ENCODE results near the gene TTC3. TPM values are rescaled to one million over a fixed set of nuclear protein-coding genes. Genes with fewer than 3 reads are reported as not detected.

TTC3 gene
- polyA plus RNA-seq, 4 donors, result 18.6 to 106 (median 29.0) TPM

DNA sequence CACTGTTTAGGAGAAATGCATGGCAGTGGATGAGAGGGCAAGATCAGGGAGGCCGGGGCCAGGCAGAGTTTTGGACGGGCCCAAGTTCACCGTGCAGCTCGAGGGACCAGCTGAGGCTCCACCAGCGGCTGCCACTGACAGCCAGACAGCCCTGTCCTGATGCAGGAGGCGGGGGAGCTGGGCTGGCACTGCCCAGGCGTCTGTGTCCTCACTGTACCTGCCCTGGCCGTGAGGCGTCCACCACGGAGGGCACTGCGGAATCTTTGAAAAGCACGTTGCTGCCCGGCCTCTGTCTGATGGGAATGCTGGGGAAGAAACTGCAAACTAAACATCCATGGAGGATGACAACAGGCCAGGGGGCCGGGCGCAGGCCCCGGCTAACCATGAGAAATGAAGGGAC, 158.6 kb downstream of the TTC3 start:
- no peak overlapping the region for H3K4me3 ChIP-seq (ENCODE audit: low read depth in 1 of 3, low read length in 3 of 3)
- DNase-seq, result no peak
- H3K27me3 ChIP-seq (ENCODE audit: control insufficient read depth in 3 of 3, insufficient read depth in 3 of 3, low read length in 3 of 3), result no peaks in the 10 kb centered on the region
- H3K27ac ChIP-seq (ENCODE audit: low read depth in 1 of 3, low read length in 2 of 3), result no peak overlapping the region
- H3K4me1 ChIP-seq (ENCODE audit: control insufficient read depth in 3 of 3, insufficient read depth in 2 of 3, low read depth in 1 of 3, low read length in 2 of 3), result no peaks in the 10 kb centered on the region
- WGBS, 3 donors, result 93 to 97% (median 96%) methylated on average over 15 to 16 of the region's 16 CpGs
- H3K9me3 ChIP-seq (ENCODE audit: control insufficient read depth in 2 of 2, insufficient read depth in 1 of 2, low read depth in 1 of 2, low read length in 1 of 2), result no peaks in the 10 kb centered on the region
- peaks cover 18 to 75% (median 22%) of the 10 kb centered on the region in 3 donors for H3K36me3 ChIP-seq (ENCODE audit: control insufficient read depth in 3 of 3, insufficient read depth in 2 of 3, low read depth in 1 of 3, low read length in 3 of 3)
- no peak for FAIRE-seq

DNA sequence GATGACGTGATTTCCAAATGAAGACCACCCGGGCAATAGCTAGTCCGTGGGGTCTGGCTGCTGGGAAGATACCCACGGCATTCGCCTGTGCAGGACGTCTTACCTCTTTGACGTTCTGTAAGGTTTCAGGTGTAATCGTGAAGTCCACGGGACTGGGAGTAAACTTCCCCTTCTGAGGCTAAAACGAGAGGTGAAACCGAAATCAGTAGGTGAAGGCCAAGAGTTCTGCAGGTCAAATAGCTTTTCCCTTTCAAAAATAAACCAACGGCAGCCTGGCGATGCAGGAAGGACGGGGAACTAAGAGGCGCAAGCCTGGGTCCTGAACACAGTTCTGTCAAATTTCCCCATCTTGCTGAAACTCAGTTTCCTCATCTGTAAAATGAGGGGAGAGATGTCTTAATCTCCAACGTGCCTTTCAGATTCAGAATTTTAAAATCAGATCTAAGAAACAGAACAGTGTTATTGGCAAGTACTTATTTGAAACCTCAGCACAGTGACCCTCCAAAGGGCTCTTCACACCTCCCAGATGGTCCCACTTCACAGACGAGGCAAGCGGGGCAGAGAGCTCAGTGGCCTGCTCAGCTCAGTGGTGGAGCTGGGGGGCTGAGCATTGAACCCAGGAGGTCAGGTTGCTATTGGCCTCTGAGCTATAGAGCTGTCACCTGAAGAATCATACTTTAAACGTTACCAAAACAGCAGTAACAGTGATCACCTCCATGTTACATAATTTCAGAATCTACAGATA, 159.4 kb downstream of the TTC3 start:
- Histone ChIP-seq H3K27ac (ENCODE audit: low read depth in 1 of 3, low read length in 2 of 3) (no peak overlapping the region), H3K4me3 (ENCODE audit: low read depth in 1 of 3, low read length in 3 of 3) (no peak overlapping the region), H3K4me1 (ENCODE audit: control insufficient read depth in 3 of 3, insufficient read depth in 2 of 3, low read depth in 1 of 3, low read length in 2 of 3) (no peaks in the 10 kb centered on the region), H3K36me3 (ENCODE audit: control insufficient read depth in 3 of 3, insufficient read depth in 2 of 3, low read depth in 1 of 3, low read length in 3 of 3) (peaks cover 18 to 72% (median 22%) of the 10 kb centered on the region in 3 donors), H3K27me3 (ENCODE audit: control insufficient read depth in 3 of 3, insufficient read depth in 3 of 3, low read length in 3 of 3) (no peaks in the 10 kb centered on the region), H3K9me3 (ENCODE audit: control insufficient read depth in 2 of 2, insufficient read depth in 1 of 2, low read depth in 1 of 2, low read length in 1 of 2) (no peaks in the 10 kb centered on the region)
- no peak for DNase-seq
- FAIRE-seq, result no peak
- 85 to 93% (median 90%) methylated on average over 19 of the region's 19 CpGs for WGBS, 3 donors

- DNase-seq (no peak), FAIRE-seq (no peak)
- Histone ChIP-seq H3K9me3 (ENCODE audit: control insufficient read depth in 2 of 2, insufficient read depth in 1 of 2, low read depth in 1 of 2, low read length in 1 of 2) (no peaks in the 10 kb centered on the region), H3K4me1 (ENCODE audit: control insufficient read depth in 3 of 3, insufficient read depth in 2 of 3, low read depth in 1 of 3, low read length in 2 of 3) (no peaks in the 10 kb centered on the region), H3K27me3 (ENCODE audit: control insufficient read depth in 3 of 3, insufficient read depth in 3 of 3, low read length in 3 of 3) (no peaks in the 10 kb centered on the region), H3K36me3 (ENCODE audit: control insufficient read depth in 3 of 3, insufficient read depth in 2 of 3, low read depth in 1 of 3, low read length in 3 of 3) (peaks cover 16 to 60% (median 19%) of the 10 kb centered on the region in 3 donors), H3K27ac (ENCODE audit: low read depth in 1 of 3, low read length in 2 of 3) (no peak overlapping the region), H3K4me3 (ENCODE audit: low read depth in 1 of 3, low read length in 3 of 3) (no peak overlapping the region)
- WGBS, 3 donors, result 54 to 85% (median 57%) methylated on average over 9 of the region's 9 CpGs
These were observed 160.6 kb downstream of the TTC3 start for GRCh38 chr21:37233551-37234146.

GRCh38 chr21:37237346-37237745, 164.3 kb downstream of the TTC3 start:
- FAIRE-seq, result no peak
- H3K27ac ChIP-seq (ENCODE audit: low read depth in 1 of 3, low read length in 2 of 3), result no peak overlapping the region
- H3K4me1 ChIP-seq (ENCODE audit: control insufficient read depth in 3 of 3, insufficient read depth in 2 of 3, low read depth in 1 of 3, low read length in 2 of 3), result no peaks in the 10 kb centered on the region
- no peaks in the 10 kb centered on the region for H3K27me3 ChIP-seq (ENCODE audit: control insufficient read depth in 3 of 3, insufficient read depth in 3 of 3, low read length in 3 of 3)
- peaks cover 8 to 50% (median 13%) of the 10 kb centered on the region in 3 donors for H3K36me3 ChIP-seq (ENCODE audit: control insufficient read depth in 3 of 3, insufficient read depth in 2 of 3, low read depth in 1 of 3, low read length in 3 of 3)
- no peak for DNase-seq
- H3K4me3 ChIP-seq (ENCODE audit: low read depth in 1 of 3, low read length in 3 of 3), result no peak overlapping the region
- 91 to 94% (median 91%) methylated on average over 2 of the region's 2 CpGs for WGBS, 3 donors
- H3K9me3 ChIP-seq (ENCODE audit: control insufficient read depth in 2 of 2, insufficient read depth in 1 of 2, low read depth in 1 of 2, low read length in 1 of 2), result no peaks in the 10 kb centered on the region

GRCh38 chr21:37237764-37238163, 164.7 kb downstream of the TTC3 start:
- H3K36me3 ChIP-seq (ENCODE audit: control insufficient read depth in 3 of 3, insufficient read depth in 2 of 3, low read depth in 1 of 3, low read length in 3 of 3), result peaks cover 6 to 46% (median 9%) of the 10 kb centered on the region in 3 donors
- no peak overlapping the region for H3K27ac ChIP-seq (ENCODE audit: low read depth in 1 of 3, low read length in 2 of 3)
- no peaks in the 10 kb centered on the region for H3K27me3 ChIP-seq (ENCODE audit: control insufficient read depth in 3 of 3, insufficient read depth in 3 of 3, low read length in 3 of 3)
- 58 to 69% (median 59%) methylated on average over 4 of the region's 4 CpGs for whole genome bisulfite sequencing, 3 donors
- no peak overlapping the region for H3K4me3 ChIP-seq (ENCODE audit: low read depth in 1 of 3, low read length in 3 of 3)
- no peak for DNase-seq
- no peaks in the 10 kb centered on the region for H3K4me1 ChIP-seq (ENCODE audit: control insufficient read depth in 3 of 3, insufficient read depth in 2 of 3, low read depth in 1 of 3, low read length in 2 of 3)
- no peaks in the 10 kb centered on the region for H3K9me3 ChIP-seq (ENCODE audit: control insufficient read depth in 2 of 2, insufficient read depth in 1 of 2, low read depth in 1 of 2, low read length in 1 of 2)
- no peak for FAIRE-seq

- no peak overlapping the region for H3K4me3 ChIP-seq (ENCODE audit: low read depth in 1 of 3, low read length in 3 of 3)
- no peaks in the 10 kb centered on the region for H3K9me3 ChIP-seq (ENCODE audit: control insufficient read depth in 2 of 2, insufficient read depth in 1 of 2, low read depth in 1 of 2, low read length in 1 of 2)
- 82 to 92% (median 86%) methylated on average over 8 of the region's 8 CpGs for WGBS, 3 donors
- H3K36me3 ChIP-seq (ENCODE audit: control insufficient read depth in 3 of 3, insufficient read depth in 2 of 3, low read depth in 1 of 3, low read length in 3 of 3), result peaks cover 2 to 36% (median 9%) of the 10 kb centered on the region in 3 donors
- no peak for DNase-seq
- H3K4me1 ChIP-seq (ENCODE audit: control insufficient read depth in 3 of 3, insufficient read depth in 2 of 3, low read depth in 1 of 3, low read length in 2 of 3), result no peaks in the 10 kb centered on the region
- no peak for FAIRE-seq
- no peaks in the 10 kb centered on the region for H3K27me3 ChIP-seq (ENCODE audit: control insufficient read depth in 3 of 3, insufficient read depth in 3 of 3, low read length in 3 of 3)
- no peak overlapping the region for H3K27ac ChIP-seq (ENCODE audit: low read depth in 1 of 3, low read length in 2 of 3)
These were observed 167.9 kb downstream of the TTC3 start for GRCh38 chr21:37240978-37241377.

GRCh38 chr21:37241426-37241825, 168.4 kb downstream of the TTC3 start:
- FAIRE-seq (no peak), DNase-seq (no peak)
- H3K4me1 ChIP-seq (ENCODE audit: control insufficient read depth in 3 of 3, insufficient read depth in 2 of 3, low read depth in 1 of 3, low read length in 2 of 3), result no peaks in the 10 kb centered on the region
- H3K27me3 ChIP-seq (ENCODE audit: control insufficient read depth in 3 of 3, insufficient read depth in 3 of 3, low read length in 3 of 3), result no peaks in the 10 kb centered on the region
- 78 to 87% (median 79%) methylated on average over 7 of the region's 7 CpGs for WGBS, 3 donors
- peaks cover 2 to 34% (median 9%) of the 10 kb centered on the region in 3 donors for H3K36me3 ChIP-seq (ENCODE audit: control insufficient read depth in 3 of 3, insufficient read depth in 2 of 3, low read depth in 1 of 3, low read length in 3 of 3)
- no peak overlapping the region for H3K4me3 ChIP-seq (ENCODE audit: low read depth in 1 of 3, low read length in 3 of 3)
- H3K9me3 ChIP-seq (ENCODE audit: control insufficient read depth in 2 of 2, insufficient read depth in 1 of 2, low read depth in 1 of 2, low read length in 1 of 2), result no peaks in the 10 kb centered on the region
- no peak overlapping the region for H3K27ac ChIP-seq (ENCODE audit: low read depth in 1 of 3, low read length in 2 of 3)

DNA sequence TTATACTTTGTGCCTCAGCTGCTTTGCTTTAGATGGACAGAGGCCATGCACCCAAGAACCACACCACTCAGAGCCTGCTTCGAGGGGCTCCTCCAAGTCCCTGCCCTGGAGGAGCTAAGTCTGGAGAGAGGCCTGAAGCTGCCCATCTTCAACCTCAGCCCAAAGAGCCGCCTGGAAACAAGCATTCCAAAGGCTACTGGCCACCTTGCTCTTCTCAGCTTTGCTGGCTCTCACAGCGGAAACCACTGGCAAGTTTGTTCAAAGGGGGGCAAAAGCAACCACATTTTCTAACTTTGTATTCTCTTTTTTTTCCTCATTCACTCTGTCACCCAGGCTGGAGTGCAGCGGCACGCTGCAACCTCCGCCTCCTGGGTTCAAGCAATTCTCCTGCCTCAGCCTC, 170.9 kb downstream of the TTC3 start:
- H3K36me3 ChIP-seq (ENCODE audit: control insufficient read depth in 3 of 3, insufficient read depth in 2 of 3, low read depth in 1 of 3, low read length in 3 of 3), result peaks cover 0 to 27% (median 5%) of the 10 kb centered on the region in 3 donors
- H3K27me3 ChIP-seq (ENCODE audit: control insufficient read depth in 3 of 3, insufficient read depth in 3 of 3, low read length in 3 of 3), result no peaks in the 10 kb centered on the region
- DNase-seq (no peak), FAIRE-seq (no peak)
- H3K4me3 ChIP-seq (ENCODE audit: low read depth in 1 of 3, low read length in 3 of 3), result no peak overlapping the region
- no peak overlapping the region for H3K27ac ChIP-seq (ENCODE audit: low read depth in 1 of 3, low read length in 2 of 3)
- no peaks in the 10 kb centered on the region for H3K4me1 ChIP-seq (ENCODE audit: control insufficient read depth in 3 of 3, insufficient read depth in 2 of 3, low read depth in 1 of 3, low read length in 2 of 3)
- no peaks in the 10 kb centered on the region for H3K9me3 ChIP-seq (ENCODE audit: control insufficient read depth in 2 of 2, insufficient read depth in 1 of 2, low read depth in 1 of 2, low read length in 1 of 2)
- WGBS, 3 donors, result 96 to 100% (median 98%) methylated on average over 6 of the region's 6 CpGs

All from small intestine (tissue), 7 donors.